GM21390 (cell line): ENCODE measurements around the gene DENND11.
A peak's percentile ranks its signal among the peaks of the same experiment; 100 is the strongest.

ENCODE experiments used
- ATAC-seq: cut with Tn5 transposase; IDR thresholded peaks from one replicate; pipeline ENCODE4 v1.9.1; 2021; ENCODE audit not compliant: unreplicated experiment

DENND11 gene, protein sequence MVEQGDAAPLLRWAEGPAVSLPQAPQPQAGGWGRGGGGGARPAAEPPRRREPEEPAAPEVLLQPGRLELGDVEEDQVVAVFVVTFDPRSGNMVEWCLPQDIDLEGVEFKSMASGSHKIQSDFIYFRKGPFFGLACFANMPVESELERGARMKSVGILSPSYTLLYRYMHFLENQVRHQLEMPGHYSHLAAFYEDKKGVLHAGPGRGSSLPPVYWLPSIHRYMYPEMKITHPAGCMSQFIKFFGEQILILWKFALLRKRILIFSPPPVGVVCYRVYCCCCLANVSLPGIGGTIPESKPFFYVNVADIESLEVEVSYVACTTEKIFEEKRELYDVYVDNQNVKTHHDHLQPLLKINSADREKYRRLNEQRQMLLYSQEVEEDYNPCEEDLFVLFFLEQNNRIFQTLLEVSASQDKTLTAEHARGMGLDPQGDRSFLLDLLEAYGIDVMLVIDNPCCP

DNA sequence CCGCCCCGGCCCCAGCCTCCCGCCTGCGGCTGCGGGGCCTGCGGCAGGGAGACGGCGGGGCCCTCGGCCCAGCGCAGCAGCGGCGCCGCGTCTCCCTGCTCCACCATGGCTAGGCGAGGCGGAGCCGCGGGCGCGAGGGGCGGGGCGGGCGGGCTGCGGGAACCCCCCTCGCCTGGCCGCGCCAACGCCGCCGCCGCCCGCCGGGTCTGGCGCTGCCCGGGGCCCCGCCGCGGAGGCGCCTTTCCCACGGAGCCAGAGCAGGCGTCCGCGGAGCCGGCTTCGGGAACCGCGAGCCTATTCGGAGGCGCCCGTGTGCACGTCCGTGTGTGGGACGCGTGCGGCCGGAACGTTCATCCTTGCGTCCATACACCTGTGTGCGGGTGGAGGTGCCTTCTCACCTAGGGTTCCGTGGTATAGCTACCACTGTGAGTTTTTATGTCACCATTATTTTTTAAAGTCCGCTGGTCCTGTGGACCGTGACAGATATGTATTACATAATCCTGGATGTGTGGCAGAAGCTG, at the start of gene DENND11:
DENND11 (minus strand) TSS at position 120 of the 521 bp plus-strand sequence; CDS start at position 107, 13 bp downstream.
- peak; percentile 69 for ATAC-seq

DNA sequence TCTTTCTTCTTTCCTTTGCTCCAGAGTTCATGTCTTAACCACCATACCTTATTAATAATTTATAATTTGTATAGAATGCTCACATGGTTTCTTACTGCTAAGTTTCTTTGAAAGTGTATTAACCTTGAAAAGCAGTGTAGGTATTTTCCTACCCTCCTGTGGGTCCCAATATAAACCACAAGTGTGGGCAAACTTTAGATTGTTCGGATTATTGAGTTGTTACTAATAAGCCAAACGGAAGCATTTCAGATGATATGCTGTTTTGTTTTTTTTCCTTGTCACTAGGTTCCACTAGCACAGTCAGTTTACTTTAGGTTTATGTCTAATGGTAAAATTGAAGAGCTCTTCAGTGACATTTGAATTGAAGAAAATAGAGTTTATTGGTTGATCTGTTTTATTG, 46.4 kb upstream of the DENND11 start:
- no peak for ATAC-seq

DNA sequence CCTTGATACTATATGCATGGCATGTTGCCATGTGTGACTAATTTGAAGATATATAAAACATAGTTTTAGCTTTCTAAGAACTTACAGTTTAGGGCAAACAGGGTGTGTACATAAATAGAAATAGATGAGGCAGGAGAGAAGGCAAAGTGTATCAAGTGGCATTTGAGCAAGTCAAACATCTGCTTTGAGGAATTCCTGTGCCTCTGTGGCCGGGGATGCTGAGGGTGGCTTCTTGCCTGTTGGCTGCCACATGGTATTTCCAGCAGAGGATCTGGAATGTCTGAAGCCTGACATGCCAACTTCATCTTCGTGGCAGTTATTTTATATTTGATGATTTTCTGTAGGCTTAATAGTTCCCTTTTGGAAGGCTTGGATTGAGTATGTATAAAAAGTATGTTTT, 42.2 kb upstream of the DENND11 start:
- ATAC-seq, result no peak

DNA sequence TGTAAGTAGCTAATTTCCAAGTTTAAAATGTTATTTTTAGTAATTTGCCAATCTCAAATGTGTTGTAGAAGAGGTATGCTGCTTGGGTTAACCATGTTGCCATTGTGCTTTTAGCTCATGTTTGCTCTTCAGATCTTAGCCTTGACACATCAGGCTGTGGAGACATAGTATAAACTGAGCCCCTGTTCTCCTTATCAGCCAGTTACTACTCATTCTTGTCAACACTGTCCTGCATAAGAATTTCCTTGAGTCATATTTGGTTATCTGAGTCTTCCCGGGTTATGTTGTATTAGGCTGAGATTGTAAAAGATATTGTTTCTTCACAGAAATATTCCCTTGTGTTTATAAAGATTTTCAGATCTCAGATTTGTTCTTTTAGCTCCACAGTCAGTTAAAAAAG, 40.3 kb upstream of the DENND11 start:
- no peak for ATAC-seq

DNA sequence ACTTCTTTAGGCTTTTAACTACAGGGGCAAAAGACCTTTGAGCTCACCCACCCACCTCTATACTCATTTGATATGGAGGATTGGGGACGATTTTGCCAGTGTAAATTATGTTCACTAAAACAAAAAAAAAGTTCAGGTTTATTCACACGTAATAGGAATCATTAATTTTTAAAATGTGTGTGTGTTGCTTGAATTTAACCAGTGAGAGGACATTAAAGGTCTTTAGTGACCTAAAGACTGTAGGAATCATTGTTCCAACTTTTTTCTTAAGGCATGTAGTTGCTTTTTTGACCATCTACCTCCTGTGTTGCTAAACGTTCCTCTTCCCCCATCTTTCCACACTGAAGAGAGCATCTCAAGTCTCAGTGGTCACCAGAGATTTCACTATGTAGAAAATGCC, 37.3 kb upstream of the DENND11 start:
- ATAC-seq, result no peak

DNA sequence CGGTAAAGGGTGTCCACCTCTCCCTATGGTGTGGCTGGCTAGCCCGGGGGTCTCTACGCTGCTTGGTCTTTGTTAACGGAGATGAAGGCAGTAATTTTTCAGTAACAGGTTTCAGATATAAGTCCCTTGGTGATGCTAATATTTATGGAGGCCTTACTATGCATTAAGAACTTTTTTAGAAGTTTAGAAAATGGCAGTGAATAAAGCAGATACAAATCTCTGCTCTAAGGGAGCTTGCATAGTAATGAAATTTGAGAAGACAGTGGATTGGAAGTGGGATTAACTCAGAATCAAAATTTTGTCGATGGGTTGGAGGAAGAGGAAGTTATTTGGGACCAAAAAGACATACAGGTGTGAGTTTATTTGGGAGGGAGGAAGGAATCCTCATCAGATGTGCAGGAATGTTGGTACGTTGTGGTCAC, 36.6 kb upstream of the DENND11 start:
- ATAC-seq, result no peak

DNA sequence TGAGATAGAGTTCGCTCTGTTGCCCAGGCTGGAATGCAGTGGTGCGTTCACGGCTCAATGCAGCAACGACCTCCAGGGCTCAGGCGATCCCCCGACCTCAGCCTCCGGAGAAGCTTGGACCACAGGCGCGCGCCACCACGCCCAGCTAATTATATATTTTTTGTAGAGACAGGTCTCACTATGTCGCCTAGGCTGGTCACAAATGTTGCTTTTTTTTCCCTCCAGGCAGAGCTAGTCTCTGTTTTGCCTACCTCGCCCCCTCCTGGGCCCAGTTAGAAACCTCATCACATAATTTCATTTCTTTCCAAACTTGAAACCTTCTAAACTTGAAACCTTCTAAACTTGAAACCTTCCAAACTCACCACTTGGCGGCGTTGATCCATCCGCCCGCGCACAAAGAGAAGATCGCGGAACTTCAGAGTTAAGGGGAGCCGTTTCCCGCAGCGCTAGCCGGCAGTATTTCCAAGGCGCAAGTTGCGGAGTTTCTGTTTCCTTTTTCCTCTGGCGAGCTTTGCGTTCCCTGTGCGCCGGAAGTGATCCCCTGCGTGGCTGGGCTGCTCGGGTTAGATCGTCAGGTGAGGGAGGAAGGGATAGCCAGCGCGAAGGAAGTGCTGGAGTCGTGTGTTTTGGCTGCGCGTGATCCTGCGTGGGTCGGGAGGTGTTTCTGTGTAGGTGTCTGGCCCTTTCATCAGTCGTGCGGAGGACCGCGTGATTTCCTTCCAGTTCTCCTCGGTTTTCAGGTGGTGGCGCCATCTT, 36.0 kb upstream of the DENND11 start, which contains the start of gene SSBP1:
SSBP1 (plus strand) TSS at position 523 of the 756 bp plus-strand sequence. CDS start 809 bp downstream, outside the sequence.
- peak; percentile 91 for ATAC-seq

DNA sequence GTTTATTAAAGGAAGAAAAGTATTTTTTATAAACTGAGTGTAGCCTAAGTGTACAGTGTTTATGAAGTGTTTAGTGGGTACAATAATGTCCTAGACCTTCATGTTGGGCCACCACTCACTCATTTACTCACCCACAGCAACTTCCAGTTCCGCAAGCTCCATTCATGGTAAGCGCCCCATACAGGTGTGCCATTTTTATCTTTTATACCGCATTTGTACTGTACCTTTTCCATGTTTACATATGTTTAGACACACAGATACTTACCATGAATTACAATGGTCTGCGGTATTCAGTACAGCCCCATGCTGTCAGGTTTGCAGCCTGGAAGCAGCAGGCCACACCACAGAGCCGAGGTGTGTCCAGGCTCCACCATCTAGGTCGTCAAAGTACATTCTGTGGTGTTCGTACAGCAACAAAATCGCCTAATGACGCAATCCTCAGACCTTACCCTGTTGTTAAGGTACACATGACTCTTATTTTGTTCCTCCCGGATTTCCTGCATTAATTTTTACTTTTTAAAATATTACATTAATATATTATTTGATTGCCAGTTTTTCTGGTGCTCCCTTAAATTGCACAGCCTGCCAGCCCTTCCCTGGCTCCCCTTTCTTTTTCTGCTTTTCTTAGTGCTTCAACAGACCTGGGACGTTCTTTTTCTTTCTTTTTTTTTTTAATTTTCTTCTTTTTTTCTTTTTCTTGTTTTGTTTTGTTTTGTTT, 35.3 kb upstream of the DENND11 start:
- no peak for ATAC-seq

DNA sequence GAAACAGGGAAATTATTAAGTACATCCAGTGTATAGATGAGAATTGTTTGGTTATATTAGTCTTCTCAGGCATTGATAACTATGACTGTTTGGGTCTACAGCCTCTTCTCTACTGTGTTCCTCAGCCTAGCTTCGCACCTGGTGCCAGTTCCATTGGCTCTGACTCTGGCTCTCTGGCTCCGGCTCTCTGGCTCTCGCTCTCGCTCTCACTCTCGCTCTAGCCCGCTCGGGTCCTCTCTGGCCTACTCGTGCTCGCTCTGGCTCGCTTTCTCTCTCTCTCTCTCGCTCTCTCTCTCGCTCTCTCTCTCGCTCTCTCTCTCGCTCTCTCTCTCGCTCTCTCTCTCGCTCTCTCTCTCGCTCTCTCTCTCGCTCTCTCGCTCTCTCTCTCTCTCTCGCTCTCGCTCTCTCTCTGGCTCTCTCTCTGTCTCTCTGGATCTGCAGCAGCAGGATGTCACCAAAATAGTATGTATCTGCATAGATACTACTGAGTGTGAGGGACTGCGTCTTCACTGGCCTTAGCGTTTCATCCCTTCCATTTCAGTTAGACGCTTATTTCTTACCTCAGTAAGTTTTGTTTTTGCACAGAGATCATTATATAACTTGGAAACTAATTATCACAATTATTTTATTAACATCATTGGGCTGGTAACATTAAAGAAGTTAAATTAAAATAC, 29.6 kb upstream of the DENND11 start:
- ATAC-seq, result no peak

DNA sequence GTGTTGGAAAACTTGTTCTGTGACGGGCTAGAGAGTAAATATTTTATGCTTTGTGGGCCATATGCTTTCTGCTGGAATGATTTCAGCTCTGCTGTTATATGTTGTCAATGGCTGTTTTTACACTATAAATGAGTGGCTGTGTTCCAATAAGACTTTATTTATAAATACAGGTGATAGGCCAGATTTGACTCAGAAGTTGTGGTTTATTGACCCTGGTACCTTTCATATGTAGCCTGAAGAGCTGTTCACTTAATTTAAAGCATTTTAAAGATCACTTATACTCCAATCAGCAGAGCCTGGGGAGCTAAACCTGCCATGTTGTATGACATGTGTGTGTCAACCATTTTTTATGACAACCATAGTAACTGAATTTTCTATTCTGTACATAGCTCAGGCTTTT, 27.1 kb upstream of the DENND11 start:
- no peak for ATAC-seq

DNA sequence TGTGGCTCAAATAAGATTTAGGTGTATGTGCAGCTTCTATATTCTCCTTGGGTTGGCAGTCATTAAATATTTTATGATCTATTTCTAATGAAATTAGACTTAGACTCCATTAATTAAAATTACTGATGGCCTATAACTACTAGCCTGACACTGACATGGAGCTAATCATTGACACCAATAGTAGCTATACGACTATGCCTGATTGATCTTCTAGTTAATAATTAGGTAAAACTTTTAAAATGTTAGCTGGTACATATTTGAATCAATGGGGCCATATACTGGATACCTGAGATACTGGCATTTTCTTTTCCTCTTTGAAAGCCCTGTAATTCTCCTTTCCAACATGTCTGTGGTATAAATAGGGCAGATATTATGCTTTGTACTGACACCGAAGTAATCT, 20.6 kb upstream of the DENND11 start:
- no peak for ATAC-seq

DNA sequence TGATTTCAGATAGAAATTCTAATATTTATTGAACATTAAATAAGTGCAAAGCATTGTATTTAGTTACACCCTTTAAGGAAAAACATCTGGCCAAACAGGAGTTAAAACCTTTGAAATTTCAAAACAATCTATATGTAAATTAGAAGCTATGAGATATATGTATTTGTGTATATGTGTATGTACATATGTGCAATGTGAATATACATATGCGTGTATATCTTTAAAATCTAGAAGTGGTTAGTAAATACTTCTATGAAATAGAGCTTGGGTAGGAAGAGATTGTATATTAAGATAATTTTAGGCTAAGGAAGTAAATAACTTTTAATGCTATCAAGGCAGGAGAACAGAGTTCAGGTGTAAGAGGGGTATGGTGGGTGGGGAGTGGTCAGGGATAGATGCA, 15.5 kb upstream of the DENND11 start:
- ATAC-seq, result no peak

DNA sequence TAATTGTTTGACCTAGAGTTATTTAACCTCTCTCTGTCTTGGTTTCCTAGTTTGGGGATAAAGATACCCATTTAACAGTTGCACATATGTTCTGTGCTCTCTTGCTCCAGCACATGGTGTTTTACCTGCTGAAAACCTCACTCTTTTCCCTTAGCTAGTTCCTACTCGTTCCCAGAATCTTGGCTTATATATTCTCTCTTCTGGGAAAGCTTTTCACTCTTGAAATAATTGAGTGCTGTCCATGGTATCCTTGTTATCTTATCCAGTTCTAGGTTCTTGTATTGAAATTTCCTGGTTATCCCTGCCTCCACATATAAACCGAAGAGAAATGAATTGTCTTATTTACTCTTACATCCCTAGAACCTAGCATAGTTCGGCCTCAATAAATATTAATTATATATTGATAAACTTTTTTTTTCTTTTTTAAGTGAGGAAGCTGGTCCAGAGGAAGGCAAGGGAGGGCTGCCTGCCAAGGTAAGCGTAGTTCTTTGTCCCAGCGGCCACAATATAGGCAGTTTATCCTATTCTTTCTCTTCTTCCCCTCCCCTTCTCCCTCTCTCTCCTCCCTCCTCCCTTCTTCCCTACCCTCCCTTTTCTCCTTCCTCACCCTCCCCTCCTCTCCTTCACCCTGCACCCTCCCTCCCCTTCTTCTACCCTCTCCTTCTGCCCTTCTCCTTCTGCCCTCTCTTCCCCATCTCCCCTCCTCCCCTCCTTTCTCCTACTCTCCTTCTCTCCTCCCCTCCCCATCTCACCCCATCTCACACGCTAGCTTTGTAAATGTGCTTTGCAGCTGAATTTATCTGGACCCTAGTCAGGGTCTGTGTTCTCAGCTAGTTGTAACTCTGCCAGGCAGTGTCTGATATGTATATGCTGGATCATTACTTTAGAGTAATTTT, 14.1 kb upstream of the DENND11 start:
- ATAC-seq, result no peak

DNA sequence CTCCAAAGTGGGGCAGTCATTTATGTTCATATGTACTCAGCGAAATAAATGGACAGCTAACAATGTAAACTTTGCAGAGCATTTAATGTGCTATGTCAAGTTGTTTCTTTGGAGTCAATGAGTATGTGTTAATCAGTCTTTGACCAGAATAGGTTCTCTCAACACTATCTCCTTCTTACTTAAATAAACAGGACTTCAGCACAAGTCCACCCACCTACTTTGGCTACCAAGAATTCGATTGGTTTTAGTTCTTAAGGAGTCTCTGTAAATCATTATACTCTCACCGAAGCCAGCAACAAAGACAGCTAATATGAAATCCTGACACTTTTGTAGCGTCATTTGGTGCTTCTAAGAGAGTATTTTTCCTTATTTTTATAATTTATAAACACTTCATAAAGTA, 13.1 kb upstream of the DENND11 start:
- no peak for ATAC-seq

DNA sequence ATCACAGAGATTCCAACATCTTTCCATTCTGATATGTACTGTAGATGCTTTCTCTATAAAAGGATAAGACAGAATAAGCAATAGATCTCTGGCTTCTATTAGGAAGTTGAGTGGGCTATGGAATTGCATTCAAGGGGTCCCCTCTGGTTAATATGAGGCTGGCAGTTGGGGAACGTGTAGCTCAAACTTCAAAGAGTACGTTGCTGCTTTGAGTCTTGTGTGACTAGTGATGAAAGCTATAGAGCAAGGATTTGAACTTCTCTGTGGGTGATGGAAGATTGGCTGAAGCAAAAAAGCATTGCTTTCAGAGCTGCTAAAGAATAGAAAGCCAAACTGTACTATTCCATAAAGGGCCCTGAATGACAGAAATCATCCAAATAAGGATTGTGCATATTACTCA, 12.6 kb upstream of the DENND11 start:
- no peak for ATAC-seq

DNA sequence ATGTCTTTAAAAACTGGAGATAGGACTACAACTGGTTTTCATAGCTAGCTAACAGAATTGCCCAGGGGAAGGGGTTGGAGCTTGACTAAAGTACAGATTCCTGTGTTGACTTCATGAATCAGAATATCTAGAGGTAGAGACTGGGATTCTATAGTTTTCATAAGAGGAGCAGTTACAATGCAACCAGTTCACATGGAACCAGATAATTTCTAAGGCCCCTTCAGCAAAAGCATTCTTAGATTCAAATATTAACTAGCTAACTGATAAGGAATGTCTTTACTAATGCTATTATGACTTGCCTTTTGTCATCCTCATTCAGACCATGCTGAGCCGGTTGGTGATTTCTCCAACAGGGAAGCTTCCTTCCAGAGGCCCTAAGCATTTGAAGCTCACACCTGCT, 11.9 kb upstream of the DENND11 start:
- ATAC-seq, result no peak

DNA sequence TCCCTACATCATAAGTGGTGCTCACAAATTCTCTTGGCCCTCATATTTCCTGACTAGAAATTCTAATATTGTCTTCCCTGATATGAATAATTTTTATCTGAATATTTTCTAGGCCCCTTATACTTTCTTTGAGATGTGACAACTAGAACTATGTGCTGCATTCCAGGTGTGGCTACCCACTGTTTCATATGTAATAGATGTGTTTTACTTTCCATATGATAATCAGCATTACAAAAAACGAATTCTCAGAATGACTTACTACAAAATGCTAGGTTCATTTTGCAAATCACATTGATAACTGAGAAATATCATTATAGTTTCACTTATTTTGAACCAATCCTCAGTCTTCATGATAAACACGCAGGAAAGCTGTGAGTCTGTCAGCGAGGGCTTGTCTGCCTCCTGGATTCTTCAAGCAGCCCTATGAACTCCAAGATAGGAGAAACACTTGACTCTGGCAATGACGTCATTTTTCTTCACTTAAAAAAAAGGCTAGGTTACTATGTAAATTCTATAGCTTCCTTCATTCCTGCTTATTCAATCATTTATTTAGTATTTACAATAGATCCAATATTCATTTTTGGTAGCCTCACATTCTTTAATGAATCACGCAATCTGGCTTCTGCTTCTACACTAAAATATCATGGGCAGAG, 10.8 kb upstream of the DENND11 start:
- no peak for ATAC-seq

DNA sequence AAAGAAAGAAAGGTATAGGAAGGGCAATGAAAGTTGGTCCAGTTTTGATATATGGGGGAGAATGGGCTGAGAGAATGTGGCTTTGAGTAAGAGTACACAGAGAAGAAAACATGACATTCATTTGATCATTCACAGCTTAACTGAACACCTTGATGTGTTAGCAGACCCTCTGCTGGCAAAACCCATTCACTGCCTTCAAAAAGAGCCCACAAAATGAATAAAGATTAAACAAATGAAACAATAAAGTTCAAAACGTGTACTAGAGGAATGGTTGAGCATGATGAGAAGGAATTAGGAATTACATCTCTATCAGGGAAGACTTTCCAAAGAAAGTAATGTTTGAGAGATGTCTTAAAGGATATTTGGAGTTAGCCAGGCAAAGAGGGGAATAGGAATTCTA, 8.3 kb upstream of the DENND11 start:
- ATAC-seq, result no peak

DNA sequence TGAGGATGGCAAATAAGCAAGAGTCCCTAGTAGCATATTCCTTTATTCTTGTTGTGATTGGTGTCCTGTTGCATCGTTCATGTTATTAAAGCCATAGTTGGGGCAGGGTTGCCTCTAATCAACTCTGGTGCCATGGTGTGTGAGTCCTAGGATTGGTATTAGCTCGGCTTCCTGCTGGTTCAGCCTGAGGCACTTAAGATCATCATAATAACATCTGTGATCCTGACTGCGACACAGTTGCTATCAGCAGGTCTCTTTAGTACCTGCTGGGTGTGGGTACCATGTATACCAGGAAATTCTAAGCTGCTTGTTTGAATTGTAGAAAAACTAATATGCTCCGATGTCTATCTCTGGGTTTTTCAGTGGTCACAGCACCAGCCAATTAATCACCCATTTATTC, 7.8 kb upstream of the DENND11 start:
- no peak for ATAC-seq
